Measurements from ENCODE around the gene C1orf141.

C1orf141 gene

GRCh38 chr1:67124455-67124854 lies 10.3 kb downstream of the C1orf141 start:
- TF ChIP-seq CTCF (IDR thresholded peaks at IDR 0.05; ENCODE audit: extremely low read depth, insufficient read depth, missing control alignments), result no peak
- in situ Hi-C loops (cut with MboI; ENCODE audit: low pct_unique_long_range_greater_than_20kb, low sequenced_read_pairs, unreplicated experiment), result no loop called here
- no peak for DNase-seq (ENCODE audit: low spot score)

- DNase-seq (ENCODE audit: low spot score), result no peak
- TF ChIP-seq CTCF (IDR thresholded peaks at IDR 0.05; ENCODE audit: extremely low read depth, insufficient read depth, missing control alignments), result no peak
- in situ Hi-C loops (cut with MboI; ENCODE audit: low pct_unique_long_range_greater_than_20kb, low sequenced_read_pairs, unreplicated experiment), result no loop called here
Measured at GRCh38 chr1:67120855-67121619, 13.7 kb downstream of the C1orf141 start.

- DNase-seq (ENCODE audit: low spot score), result no peak
- TF ChIP-seq CTCF (IDR thresholded peaks at IDR 0.05; ENCODE audit: extremely low read depth, insufficient read depth, missing control alignments), result no peak
- in situ Hi-C loops (cut with MboI; ENCODE audit: low pct_unique_long_range_greater_than_20kb, low sequenced_read_pairs, unreplicated experiment), result no loop called here
Measured at GRCh38 chr1:67118646-67119045, 16.1 kb downstream of the C1orf141 start.

GRCh38 chr1:67118191-67118590 lies 16.6 kb downstream of the C1orf141 start:
- no peak for DNase-seq (ENCODE audit: low spot score)
- no peak for TF ChIP-seq CTCF (IDR thresholded peaks at IDR 0.05; ENCODE audit: extremely low read depth, insufficient read depth, missing control alignments)
- in situ Hi-C loops (cut with MboI; ENCODE audit: low pct_unique_long_range_greater_than_20kb, low sequenced_read_pairs, unreplicated experiment), result no loop called here

GRCh38 chr1:67114162-67114561 lies 20.6 kb downstream of the C1orf141 start:
- TF ChIP-seq CTCF (IDR thresholded peaks at IDR 0.05; ENCODE audit: extremely low read depth, insufficient read depth, missing control alignments), result no peak
- in situ Hi-C loops (cut with MboI; ENCODE audit: low pct_unique_long_range_greater_than_20kb, low sequenced_read_pairs, unreplicated experiment), result no loop called here
- DNase-seq (ENCODE audit: low spot score), result no peak

- in situ Hi-C loops (cut with MboI; ENCODE audit: low pct_unique_long_range_greater_than_20kb, low sequenced_read_pairs, unreplicated experiment), result no loop called here
- TF ChIP-seq CTCF (IDR thresholded peaks at IDR 0.05; ENCODE audit: extremely low read depth, insufficient read depth, missing control alignments), result no peak
- DNase-seq (ENCODE audit: low spot score), result peak; percentile 34
Measured at GRCh38 chr1:67110352-67110751, 24.4 kb downstream of the C1orf141 start.
